ENCODE data around the gene ZNF74. TPM values are rescaled to one million over a fixed set of nuclear protein-coding genes. Genes with fewer than 3 reads are reported as not detected.
"Not testable (repeated sequence)": the region's sequence is repeated elsewhere in the genome, so short reads cannot be mapped to it uniquely, and the experiment has no call there.

The ZNF74 gene
- total RNA-seq, 1 donor from 2014 or later = 12.3 TPM

- Histone ChIP-seq H3K27me3 (ENCODE audit: low read depth) (no peaks in the 10 kb centered on the region), H3K4me3 (no peak overlapping the region), H3K27ac (no peak overlapping the region), H3K9me3 (no peaks in the 10 kb centered on the region), H3K36me3 (no peaks in the 10 kb centered on the region), H3K4me1 (no peaks in the 10 kb centered on the region)
- TF ChIP-seq CTCF (IDR thresholded peaks at IDR 0.05) = no peak
- DNase-seq = no peak
- no peak for ATAC-seq
- intact Hi-C loops (cut with DNase I) = no loop called here
Measured at GRCh38 chr22:20378110-20378509, 15.8 kb upstream of the ZNF74 start.

- H3K9me3 ChIP-seq; DNase-seq; H3K4me1 ChIP-seq; H3K4me3 ChIP-seq; H3K27ac ChIP-seq; intact Hi-C loops (cut with DNase I); ATAC-seq; H3K27me3 ChIP-seq (ENCODE audit: low read depth); H3K36me3 ChIP-seq: not testable (repeated sequence)
Measured at GRCh38 chr22:20378684-20379083, 15.3 kb upstream of the ZNF74 start.

- H3K4me1 ChIP-seq = no peaks in the 10 kb centered on the region
- no peak overlapping the region for H3K27ac ChIP-seq
- DNase-seq (no peak), ATAC-seq (no peak)
- no peaks in the 10 kb centered on the region for H3K9me3 ChIP-seq
- intact Hi-C loops (cut with DNase I) = no loop called here
- no peak for TF ChIP-seq CTCF (IDR thresholded peaks at IDR 0.05)
- H3K4me3 ChIP-seq = no peak overlapping the region
- H3K27me3 ChIP-seq (ENCODE audit: low read depth) = no peaks in the 10 kb centered on the region
- H3K36me3 ChIP-seq = no peaks in the 10 kb centered on the region
Measured at GRCh38 chr22:20380486-20380885, 13.5 kb upstream of the ZNF74 start.

GRCh38 chr22:20383538-20383937 is 10.4 kb upstream of the ZNF74 start:
- intact Hi-C loops (cut with DNase I) = no loop called here
- Histone ChIP-seq H3K36me3 (no peaks in the 10 kb centered on the region), H3K4me3 (no peak overlapping the region), H3K27ac (no peak overlapping the region), H3K9me3 (no peaks in the 10 kb centered on the region), H3K4me1 (no peaks in the 10 kb centered on the region), H3K27me3 (ENCODE audit: low read depth) (no peaks in the 10 kb centered on the region)
- TF ChIP-seq CTCF (IDR thresholded peaks at IDR 0.05) = no peak
- ATAC-seq = no peak
- DNase-seq = no peak

GRCh38 chr22:20384171-20384570 is 9.8 kb upstream of the ZNF74 start:
- Histone ChIP-seq H3K27ac (no peak overlapping the region), H3K27me3 (ENCODE audit: low read depth) (no peaks in the 10 kb centered on the region), H3K4me3 (no peak overlapping the region), H3K4me1 (no peaks in the 10 kb centered on the region), H3K9me3 (no peaks in the 10 kb centered on the region), H3K36me3 (no peaks in the 10 kb centered on the region)
- no peak for TF ChIP-seq CTCF (IDR thresholded peaks at IDR 0.05)
- ATAC-seq = no peak
- DNase-seq = no peak
- intact Hi-C loops (cut with DNase I) = no loop called here

- no peak for ATAC-seq
- DNase-seq = no peak
- Histone ChIP-seq H3K36me3 (no peaks in the 10 kb centered on the region), H3K4me1 (no peaks in the 10 kb centered on the region), H3K27ac (no peak overlapping the region), H3K4me3 (no peak overlapping the region), H3K27me3 (ENCODE audit: low read depth) (no peaks in the 10 kb centered on the region), H3K9me3 (no peaks in the 10 kb centered on the region)
- intact Hi-C loops (cut with DNase I) = no loop called here
- TF ChIP-seq CTCF (IDR thresholded peaks at IDR 0.05) = no peak
Measured at GRCh38 chr22:20384865-20385264, 9.1 kb upstream of the ZNF74 start.
